PC-3 (cell line): ENCODE results near the gene MAD1L1. TPM values are rescaled to one million over a fixed set of nuclear protein-coding genes. Genes with fewer than 3 reads are reported as not detected.

Experiments
- ATAC-seq: fragments of 200-7000 bp; cut with Tn5 transposase; 2 replicates; pipeline ENCODE4 v1.9.1; 2020; ENCODE audit warnings: mild to moderate bottlenecking, moderate library complexity
- BruUV-seq: library from RNA; stranded (reverse); fragments of 400-500 nt; replicated peaks from 2 replicates; lab custom pipeline; 2021; lab: Mats Ljungman, UMichigan
- CTCF ChIA-PET: fragments of 300-600 bp; sonication (Branson Sonifier 250); formaldehyde crosslinking; loops from one replicate; lab custom pipeline; 2022; ENCODE audit warnings: antibody characterized with exemption; lab: Charles Lee
- POLR2A ChIA-PET: fragments of 300-600 bp; sonication (Branson Sonifier 250); formaldehyde crosslinking; loops from one replicate; lab custom pipeline; 2022; ENCODE audit warnings: antibody characterized with exemption; ENCODE audit not compliant: unreplicated experiment; lab: Charles Lee
- DNase-seq: peaks from one replicate; pipeline ENCODE4 v3.0.0-alpha.2; 2015
- H2AFZ ChIP-seq: fragments of 300-600 bp; sonication (generic); 2 replicates; pipeline ENCODE4 v1.6.0; 2016; ENCODE audit warnings: antibody characterized with exemption, low read length
- H3F3A ChIP-seq: fragments of 300-600 bp; sonication (generic); one replicate; pipeline ENCODE4 v1.6.0; 2017; ENCODE audit warnings: antibody characterized with exemption, low read length, control low read depth, mild to moderate bottlenecking; ENCODE audit not compliant: unreplicated experiment
- H3K27ac ChIP-seq: fragments of 300-600 bp; sonication (generic); 2 replicates; pipeline ENCODE4 v1.5.1; 2016; ENCODE audit warnings: mild to moderate bottlenecking, low read length
- H3K27me3 ChIP-seq: fragments of 300-600 bp; sonication (generic); 2 replicates; pipeline ENCODE4 v1.6.1; 2016; ENCODE audit warnings: low read length, mixed read lengths
- H3K36me3 ChIP-seq: fragments of 300-600 bp; sonication (generic); 2 replicates; pipeline ENCODE4 v1.6.1; 2016; ENCODE audit warnings: low read depth, mixed run types, low read length, mixed read lengths
- H3K4me1 ChIP-seq: fragments of 300-600 bp; sonication (generic); 2 replicates; pipeline ENCODE4 v1.5.1; 2016; ENCODE audit warnings: low read length; ENCODE audit not compliant: insufficient read depth
- H3K4me2 ChIP-seq: fragments of 300-600 bp; sonication (generic); 2 replicates; pipeline ENCODE4 v1.6.0; 2016; ENCODE audit warnings: low read length
- H3K4me3 ChIP-seq: fragments of 300-600 bp; sonication (generic); 2 replicates; pipeline ENCODE4 v1.5.1; 2016; ENCODE audit warnings: mild to moderate bottlenecking, low read length, mixed read lengths
- H3K79me2 ChIP-seq: fragments of 300-600 bp; sonication (generic); 2 replicates; pipeline ENCODE4 v1.6.1; 2017; ENCODE audit warnings: low read length, mixed read lengths
- H3K9ac ChIP-seq: fragments of 300-600 bp; sonication (generic); 2 replicates; pipeline ENCODE4 v1.6.0; 2016; ENCODE audit warnings: mild to moderate bottlenecking, low read length
- H3K9me2 ChIP-seq: fragments of 300-600 bp; sonication (generic); replicated peaks from 2 replicates; pipeline ENCODE4 v1.6.1; 2016; ENCODE audit warnings: mixed run types, low read length, mixed read lengths
- H3K9me3 ChIP-seq: fragments of 300-600 bp; sonication (generic); 2 replicates; pipeline ENCODE4 v1.6.1; 2016; ENCODE audit warnings: low read length, mixed read lengths
- H4K20me1 ChIP-seq: fragments of 300-600 bp; sonication (generic); 2 replicates; pipeline ENCODE4 v1.6.1; 2016; ENCODE audit warnings: low read length, mixed read lengths
- CTCF ChIP-seq: fragments of 300-600 bp; sonication (generic); conservative IDR thresholded peaks from 2 replicates; pipeline ENCODE4 v1.5.1; 2017; ENCODE audit warnings: antibody characterized with exemption, low read depth, mild to moderate bottlenecking, low read length
- EZH2 ChIP-seq: fragments of 300-600 bp; sonication (generic); IDR thresholded peaks from one replicate; pipeline ENCODE4 v1.6.1; 2017; ENCODE audit warnings: antibody characterized with exemption, mild to moderate bottlenecking, low read length; ENCODE audit not compliant: unreplicated experiment
- EZH2phosphoT487 ChIP-seq: fragments of 300-600 bp; sonication (generic); IDR thresholded peaks from 2 replicates; pipeline ENCODE4 v1.6.1; 2018; ENCODE audit warnings: mild to moderate bottlenecking, antibody characterized with exemption, low read length, borderline replicate concordance
- intact Hi-C: fragments of 100-400 bp; cut with micrococcal nuclease; formaldehyde crosslinking; loops from 2 replicates; pipeline ENCODE4 v1.9.0; 2023
- total RNA-seq: library from RNA; depleted of rRNA; stranded (reverse); fragments of >200 nt; gene quantifications from 2 replicates; pipeline ENCODE4 v1.2.3, GENCODE V29; 2014

Gene MAD1L1
- total RNA-seq, 1 experiment from 2014 or later, result 88.4 TPM

GRCh38 chr7:1964913-1965578, 267.7 kb downstream of the MAD1L1 start:
- Histone ChIP-seq H3K4me1 (no peaks in the 10 kb centered on the region), H3K79me2 (no peaks in the 10 kb centered on the region), H3K9me2 (no peaks in the 10 kb centered on the region), H2AFZ (no peak overlapping the region), H3F3A (no peaks in the 10 kb centered on the region), H4K20me1 (no peaks in the 10 kb centered on the region), H3K36me3 (peaks cover 21% of the 10 kb centered on the region; the same call in 1 of the 2 replicates), H3K9ac (no peak overlapping the region), H3K9me3 (no peaks in the 10 kb centered on the region), H3K4me2 (no peak overlapping the region), H3K27me3 (no peaks in the 10 kb centered on the region), H3K27ac (no peak overlapping the region), H3K4me3 (no peak overlapping the region)
- ChIA-PET POLR2A (no interaction called here), CTCF (no interaction called here)
- TF ChIP-seq EZH2phosphoT487 (no peak), EZH2 (no peak), CTCF (no peak)
- intact Hi-C loops, result no loop called here
- DNase-seq (no peak), ATAC-seq (no peak)
- no TSS peak for BruUV-seq

- ChIA-PET POLR2A (no interaction called here), CTCF (no interaction called here)
- Histone ChIP-seq H3K79me2 (no peaks in the 10 kb centered on the region), H3K4me3 (no peak overlapping the region), H2AFZ (no peak overlapping the region), H3K4me2 (no peak overlapping the region), H3K9me3 (no peaks in the 10 kb centered on the region), H3K27me3 (no peaks in the 10 kb centered on the region), H3K27ac (no peak overlapping the region), H3K36me3 (peaks cover 21% of the 10 kb centered on the region; the same call in 1 of the 2 replicates), H3K9me2 (no peaks in the 10 kb centered on the region), H4K20me1 (no peaks in the 10 kb centered on the region), H3K9ac (no peak overlapping the region), H3F3A (no peaks in the 10 kb centered on the region), H3K4me1 (no peaks in the 10 kb centered on the region)
- intact Hi-C loops, result no loop called here
- no peak for DNase-seq
- no peak for ATAC-seq
- no peak for TF ChIP-seq EZH2phosphoT487
- TF ChIP-seq EZH2, result no peak
- TF ChIP-seq CTCF, result no peak
- no TSS peak for BruUV-seq
These were observed 268.4 kb downstream of the MAD1L1 start for GRCh38 chr7:1964211-1964912.

GRCh38 chr7:1963575-1963974, 269.2 kb downstream of the MAD1L1 start:
- ChIA-PET POLR2A (no interaction called here), CTCF (no interaction called here)
- H3K27me3 ChIP-seq, result no peaks in the 10 kb centered on the region
- no peak overlapping the region for H3K4me3 ChIP-seq
- no peak overlapping the region for H3K4me2 ChIP-seq
- H4K20me1 ChIP-seq, result no peaks in the 10 kb centered on the region
- H3K9ac ChIP-seq, result no peak overlapping the region
- no peak for ATAC-seq
- no peak overlapping the region for H3K27ac ChIP-seq
- intact Hi-C loops, result no loop called here
- no peaks in the 10 kb centered on the region for H3K79me2 ChIP-seq
- no peaks in the 10 kb centered on the region for H3K9me3 ChIP-seq
- DNase-seq, result no peak
- no peaks in the 10 kb centered on the region for H3K4me1 ChIP-seq
- H3F3A ChIP-seq, result no peaks in the 10 kb centered on the region
- TF ChIP-seq EZH2 (no peak), CTCF (no peak), EZH2phosphoT487 (no peak)
- no TSS peak for BruUV-seq
- no peak overlapping the region for H2AFZ ChIP-seq
- H3K9me2 ChIP-seq, result no peaks in the 10 kb centered on the region
- H3K36me3 ChIP-seq, result peaks cover 21% of the 10 kb centered on the region; the same call in 1 of the 2 replicates
